ENCODE results near the gene TPBGL.

DNA sequence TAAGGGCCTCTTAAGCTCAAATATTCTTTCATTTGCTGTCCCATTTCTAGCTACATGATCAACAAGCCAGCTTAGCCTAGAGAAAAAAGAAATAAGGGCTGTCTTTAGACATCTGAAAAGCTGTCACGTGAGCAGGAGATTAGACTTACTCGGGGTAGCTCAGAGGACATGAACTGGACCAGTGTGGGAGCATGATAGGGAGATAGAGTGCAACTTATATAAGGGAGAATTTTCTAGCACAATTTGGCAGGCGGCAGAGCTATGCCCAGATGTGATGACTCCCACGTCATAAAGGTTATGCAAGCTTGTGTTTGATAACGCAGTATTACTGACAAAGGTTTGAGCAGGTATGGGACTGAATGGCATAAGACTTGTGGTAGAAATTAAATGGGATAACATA lies 28.2 kb upstream of the TPBGL start:
- no peak for TF ChIP-seq POLR2A (IDR thresholded peaks at IDR 0.05)
- TF ChIP-seq, protein P1, sequence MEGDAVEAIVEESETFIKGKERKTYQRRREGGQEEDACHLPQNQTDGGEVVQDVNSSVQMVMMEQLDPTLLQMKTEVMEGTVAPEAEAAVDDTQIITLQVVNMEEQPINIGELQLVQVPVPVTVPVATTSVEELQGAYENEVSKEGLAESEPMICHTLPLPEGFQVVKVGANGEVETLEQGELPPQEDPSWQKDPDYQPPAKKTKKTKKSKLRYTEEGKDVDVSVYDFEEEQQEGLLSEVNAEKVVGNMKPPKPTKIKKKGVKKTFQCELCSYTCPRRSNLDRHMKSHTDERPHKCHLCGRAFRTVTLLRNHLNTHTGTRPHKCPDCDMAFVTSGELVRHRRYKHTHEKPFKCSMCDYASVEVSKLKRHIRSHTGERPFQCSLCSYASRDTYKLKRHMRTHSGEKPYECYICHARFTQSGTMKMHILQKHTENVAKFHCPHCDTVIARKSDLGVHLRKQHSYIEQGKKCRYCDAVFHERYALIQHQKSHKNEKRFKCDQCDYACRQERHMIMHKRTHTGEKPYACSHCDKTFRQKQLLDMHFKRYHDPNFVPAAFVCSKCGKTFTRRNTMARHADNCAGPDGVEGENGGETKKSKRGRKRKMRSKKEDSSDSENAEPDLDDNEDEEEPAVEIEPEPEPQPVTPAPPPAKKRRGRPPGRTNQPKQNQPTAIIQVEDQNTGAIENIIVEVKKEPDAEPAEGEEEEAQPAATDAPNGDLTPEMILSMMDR (IDR thresholded peaks at IDR 0.05) = no peak
